Activated naive CD4-positive, alpha-beta T cell treated with anti-CD3 and anti-CD28 coated beads, Interleukin-2, amount 10 ng/mL, durations not matched to agents 7 days and 5 days (primary cell): ENCODE results near the gene GABRP.

Source experiments
- CTCF ChIA-PET: fragments of 350-600 bp; sonication (Branson Sonifier 250); formaldehyde crosslinking; loops from one replicate; lab custom pipeline; 2021; ENCODE audit warnings: antibody characterized with exemption; lab: Charles Lee
- DNase-seq: peaks from one replicate; pipeline ENCODE4 v3.0.0-alpha.2; 2020
- H3K27ac Mint-ChIP-seq: one replicate; pipeline ENCODE4 v1.8.0; 2021; ENCODE audit warnings: mild to moderate bottlenecking, moderate library complexity, mixed read lengths
- H3K27me3 Mint-ChIP-seq: one replicate; pipeline ENCODE4 v1.8.0; 2021; ENCODE audit warnings: mild to moderate bottlenecking, mixed read lengths
- H3K36me3 Mint-ChIP-seq: one replicate; pipeline ENCODE4 v1.8.0; 2021; ENCODE audit warnings: mixed read lengths
- H3K4me1 Mint-ChIP-seq: one replicate; pipeline ENCODE4 v1.8.0; 2021; ENCODE audit warnings: mixed read lengths
- H3K4me3 Mint-ChIP-seq: one replicate; pipeline ENCODE4 v1.8.0; 2021; ENCODE audit warnings: mild to moderate bottlenecking, moderate library complexity, mixed read lengths
- H3K9me3 Mint-ChIP-seq: one replicate; pipeline ENCODE4 v1.8.0; 2021; ENCODE audit warnings: mixed read lengths

GABRP gene, protein sequence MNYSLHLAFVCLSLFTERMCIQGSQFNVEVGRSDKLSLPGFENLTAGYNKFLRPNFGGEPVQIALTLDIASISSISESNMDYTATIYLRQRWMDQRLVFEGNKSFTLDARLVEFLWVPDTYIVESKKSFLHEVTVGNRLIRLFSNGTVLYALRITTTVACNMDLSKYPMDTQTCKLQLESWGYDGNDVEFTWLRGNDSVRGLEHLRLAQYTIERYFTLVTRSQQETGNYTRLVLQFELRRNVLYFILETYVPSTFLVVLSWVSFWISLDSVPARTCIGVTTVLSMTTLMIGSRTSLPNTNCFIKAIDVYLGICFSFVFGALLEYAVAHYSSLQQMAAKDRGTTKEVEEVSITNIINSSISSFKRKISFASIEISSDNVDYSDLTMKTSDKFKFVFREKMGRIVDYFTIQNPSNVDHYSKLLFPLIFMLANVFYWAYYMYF

DNA sequence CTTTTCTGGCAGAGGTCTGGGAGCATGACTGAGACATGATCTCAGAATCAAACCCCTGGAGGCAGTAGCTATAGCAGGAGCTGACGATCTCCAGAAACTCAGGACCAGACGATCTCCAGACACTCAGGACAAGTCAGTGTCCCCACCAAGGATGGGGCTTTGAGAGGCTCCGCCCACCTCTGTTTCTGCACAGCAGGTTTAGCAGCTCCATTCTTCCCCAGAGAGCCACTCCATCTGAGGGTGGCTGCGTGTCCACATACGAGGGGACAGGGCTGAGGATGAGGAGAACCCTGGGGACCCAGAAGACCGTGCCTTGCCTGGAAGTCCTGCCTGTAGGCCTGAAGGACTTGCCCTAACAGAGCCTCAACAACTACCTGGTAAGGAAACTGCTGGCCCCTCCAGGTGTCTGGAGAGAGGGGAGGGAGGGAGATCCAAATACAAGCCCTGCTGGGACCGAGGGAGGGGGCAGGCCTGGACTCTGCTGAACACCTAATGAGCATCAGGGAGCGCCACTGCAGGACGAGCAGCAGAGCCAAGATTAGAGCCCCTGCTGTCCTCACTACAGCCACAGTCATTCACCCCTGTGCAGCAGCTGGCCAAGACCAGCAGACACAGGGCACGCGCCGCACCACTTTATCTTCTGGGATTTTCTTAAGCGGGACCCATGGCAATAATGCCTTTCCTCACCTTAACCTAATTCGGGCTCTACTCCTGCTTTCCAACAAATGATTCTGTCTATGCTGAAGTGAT, at the start of gene GABRP:
Gene GABRP, plus strand, starts transcription at position 228 of the 750 bp plus-strand sequence. CDS start 4,891 bp downstream, outside the sequence.
- Mint-ChIP-seq H3K4me3 (no peak within 1 kb of the TSS), H3K27me3 (no peaks in the 10 kb centered on the region), H3K4me1 (no peaks in the 10 kb centered on the region), H3K27ac (no peak within 1 kb of the TSS), H3K9me3 (no peaks in the 10 kb centered on the region), H3K36me3 (no peaks in the 10 kb centered on the region)
- CTCF ChIA-PET, result no interaction called here
- no peak for DNase-seq

- DNase-seq, result no peak
- Mint-ChIP-seq H3K9me3 (peaks cover 5% of the 10 kb centered on the region), H3K27me3 (peaks cover 5% of the 10 kb centered on the region), H3K4me3 (no peak overlapping the region), H3K4me1 (no peaks in the 10 kb centered on the region), H3K36me3 (no peaks in the 10 kb centered on the region), H3K27ac (no peak overlapping the region)
- CTCF ChIA-PET, result no interaction called here
These were observed 46.6 kb upstream of the GABRP start for GRCh38 chr5:170736966-170737365.

- Mint-ChIP-seq H3K27ac (no peak overlapping the region), H3K36me3 (no peaks in the 10 kb centered on the region), H3K4me3 (no peak overlapping the region), H3K4me1 (no peaks in the 10 kb centered on the region), H3K27me3 (peaks cover 7% of the 10 kb centered on the region), H3K9me3 (peaks cover 5% of the 10 kb centered on the region)
- CTCF ChIA-PET, result no interaction called here
- DNase-seq, result no peak
These were observed 45.9 kb upstream of the GABRP start for GRCh38 chr5:170737591-170737990.

GRCh38 chr5:170738840-170739239, 44.7 kb upstream of the GABRP start:
- no peaks in the 10 kb centered on the region for H3K36me3 Mint-ChIP-seq
- CTCF ChIA-PET, result no interaction called here
- H3K4me1 Mint-ChIP-seq, result no peaks in the 10 kb centered on the region
- peaks cover 5% of the 10 kb centered on the region for H3K9me3 Mint-ChIP-seq
- DNase-seq, result no peak
- no peak overlapping the region for H3K4me3 Mint-ChIP-seq
- H3K27me3 Mint-ChIP-seq, result peaks cover 15% of the 10 kb centered on the region
- no peak overlapping the region for H3K27ac Mint-ChIP-seq

GRCh38 chr5:170739446-170739845, 44.1 kb upstream of the GABRP start:
- peaks cover 3% of the 10 kb centered on the region for H3K4me1 Mint-ChIP-seq
- H3K4me3 Mint-ChIP-seq, result no peak overlapping the region
- peaks cover 5% of the 10 kb centered on the region for H3K9me3 Mint-ChIP-seq
- H3K27ac Mint-ChIP-seq, result no peak overlapping the region
- CTCF ChIA-PET, result no interaction called here
- H3K36me3 Mint-ChIP-seq, result no peaks in the 10 kb centered on the region
- H3K27me3 Mint-ChIP-seq, result peaks cover 21% of the 10 kb centered on the region
- no peak for DNase-seq

- DNase-seq, result no peak
- Mint-ChIP-seq H3K36me3 (no peaks in the 10 kb centered on the region), H3K4me1 (peaks cover 3% of the 10 kb centered on the region), H3K27me3 (peaks cover 33% of the 10 kb centered on the region), H3K9me3 (peaks cover 3% of the 10 kb centered on the region), H3K4me3 (no peak overlapping the region), H3K27ac (no peak overlapping the region)
- CTCF ChIA-PET, result interaction anchor here (0.7 to 0.8 kb wide), 2 partner anchors 102 to 140 kb away, joined by 3 read pairs; no protein-coding TSS in a partner anchor
These were observed 42.8 kb upstream of the GABRP start for GRCh38 chr5:170740551-170741205.

DNA sequence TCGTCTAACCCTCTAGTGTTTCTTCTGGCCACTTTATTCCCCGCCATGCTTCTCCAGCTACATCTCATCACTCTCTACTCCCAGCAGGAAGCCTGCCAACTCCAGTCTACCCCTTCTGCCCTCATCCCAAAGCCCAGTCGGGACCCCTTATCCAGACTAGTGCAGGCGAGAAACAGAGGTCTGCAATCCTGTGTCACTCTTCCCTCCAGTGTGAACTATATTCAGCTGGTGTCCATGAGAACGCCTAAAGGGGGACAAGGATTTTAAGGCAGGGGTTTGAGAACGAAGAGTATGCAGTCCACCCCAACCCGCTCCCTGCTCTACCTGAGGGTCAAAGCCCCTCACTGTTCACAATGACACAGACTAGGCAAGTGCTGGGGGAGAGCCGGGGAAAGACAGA, 41.7 kb upstream of the GABRP start:
- no peaks in the 10 kb centered on the region for H3K9me3 Mint-ChIP-seq
- CTCF ChIA-PET, result interaction anchor here (1.0 to 5.1 kb wide), 2 partner anchors 8 to 49 kb away, joined by 3 to 22 read pairs; no protein-coding TSS in a partner anchor

GRCh38 chr5:170743876-170744212, 39.7 kb upstream of the GABRP start:
- Mint-ChIP-seq H3K27ac (no peak overlapping the region), H3K4me3 (no peak overlapping the region), H3K27me3 (peaks cover 57% of the 10 kb centered on the region), H3K36me3 (no peaks in the 10 kb centered on the region), H3K4me1 (peaks cover 3% of the 10 kb centered on the region), H3K9me3 (no peaks in the 10 kb centered on the region)
- CTCF ChIA-PET, result interaction anchor here (0.7 to 5.1 kb wide), 3 partner anchors 34 to 517 kb away, joined by 3 to 22 read pairs (median 4); no protein-coding TSS in a partner anchor
- no peak for DNase-seq

More for the DNA sequence above, 41.7 kb upstream of the GABRP start:
- no peak for DNase-seq
- Mint-ChIP-seq H3K36me3 (no peaks in the 10 kb centered on the region), H3K4me3 (no peak overlapping the region), H3K4me1 (peaks cover 3% of the 10 kb centered on the region), H3K27me3 (peaks cover 44% of the 10 kb centered on the region), H3K27ac (no peak overlapping the region)

- Mint-ChIP-seq H3K36me3 (no peaks in the 10 kb centered on the region), H3K4me1 (peaks cover 3% of the 10 kb centered on the region), H3K27ac (no peak overlapping the region), H3K4me3 (no peak overlapping the region), H3K27me3 (peaks cover 64% of the 10 kb centered on the region), H3K9me3 (no peaks in the 10 kb centered on the region)
- CTCF ChIA-PET, result interaction anchor here (1.4 to 5.1 kb wide), 3 partner anchors 46 to 150 kb away, joined by 4 to 22 read pairs (median 4); no protein-coding TSS in a partner anchor
- DNase-seq, result no peak
These were observed 37.9 kb upstream of the GABRP start for GRCh38 chr5:170745481-170746071.

DNA sequence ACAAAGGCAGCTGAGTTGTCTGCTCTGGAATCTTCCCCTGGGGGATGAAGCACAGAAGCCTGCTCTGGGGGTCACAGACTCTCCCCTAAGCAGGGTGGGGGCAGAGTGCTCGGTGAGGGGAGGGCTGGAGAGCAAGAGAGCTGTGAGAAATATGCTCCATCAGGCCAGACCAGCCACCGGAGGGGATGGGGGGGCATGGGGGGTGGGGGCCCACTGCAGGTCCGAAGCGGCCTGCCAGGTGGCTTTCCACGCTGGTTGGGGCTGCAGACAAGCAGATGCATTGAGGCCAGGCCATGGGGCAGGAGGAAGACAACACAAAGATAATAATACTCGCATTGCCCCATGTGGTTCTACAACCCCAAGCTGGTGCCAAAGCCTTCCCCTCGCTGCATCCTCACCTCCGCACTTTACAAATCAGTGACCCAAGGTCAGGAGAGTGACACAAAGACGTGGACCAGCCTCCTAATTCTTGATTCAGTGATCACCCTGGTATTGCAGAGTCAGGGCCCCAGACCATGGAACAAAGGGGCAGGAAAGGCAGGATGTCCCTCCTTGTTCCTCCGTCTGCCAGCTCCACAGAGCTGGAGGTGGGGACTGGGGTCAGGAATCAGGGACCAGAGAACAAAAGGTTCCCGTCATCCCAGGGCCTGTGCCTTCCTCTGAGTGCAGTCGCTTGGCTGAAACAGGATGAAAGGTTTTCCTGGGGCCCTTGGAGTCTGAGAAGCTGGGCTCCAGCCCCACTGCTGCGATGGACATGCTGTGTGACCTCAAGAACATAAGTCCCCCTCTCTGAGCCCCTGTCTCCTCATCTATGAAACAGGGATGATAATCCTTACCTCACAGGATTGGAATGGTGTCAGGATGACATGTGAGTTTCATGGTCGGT, 37.2 kb upstream of the GABRP start:
- Mint-ChIP-seq H3K4me1 (peaks cover 3% of the 10 kb centered on the region), H3K27me3 (peaks cover 64% of the 10 kb centered on the region), H3K4me3 (no peak overlapping the region), H3K27ac (no peak overlapping the region), H3K36me3 (no peaks in the 10 kb centered on the region), H3K9me3 (no peaks in the 10 kb centered on the region)
- DNase-seq, result no peak
- CTCF ChIA-PET, result interaction anchor here (1.5 to 5.1 kb wide), 2 partner anchors 45 to 149 kb away, joined by 4 to 22 read pairs; no protein-coding TSS in a partner anchor

DNA sequence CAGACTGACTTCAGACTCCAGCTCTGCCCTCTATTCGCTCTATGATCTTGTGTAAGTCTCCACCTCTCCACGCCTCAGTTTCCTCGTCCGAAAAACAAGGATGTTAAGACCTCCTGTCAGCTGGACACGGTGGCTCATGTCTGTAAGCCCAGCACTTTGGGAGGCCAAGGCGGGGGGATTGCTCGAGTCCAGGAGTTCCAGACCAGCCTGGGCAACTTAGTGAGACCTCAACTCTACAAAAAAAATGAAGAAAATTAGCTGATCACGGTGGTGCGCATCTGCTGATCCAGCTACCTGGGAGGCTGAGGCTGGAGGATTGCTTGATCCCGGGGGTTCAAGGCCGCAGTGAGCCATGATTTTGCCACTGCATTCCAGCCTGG, 36.6 kb upstream of the GABRP start:
- no peaks in the 10 kb centered on the region for H3K9me3 Mint-ChIP-seq
- CTCF ChIA-PET, result interaction anchor here (5.1 kb wide), 1 partner anchor 44 kb away, joined by 22 read pairs; no protein-coding TSS in a partner anchor
- no peaks in the 10 kb centered on the region for H3K36me3 Mint-ChIP-seq
- no peak overlapping the region for H3K27ac Mint-ChIP-seq
- peaks cover 59% of the 10 kb centered on the region for H3K27me3 Mint-ChIP-seq
- H3K4me1 Mint-ChIP-seq, result peaks cover 3% of the 10 kb centered on the region
- no peak for DNase-seq
- no peak overlapping the region for H3K4me3 Mint-ChIP-seq

GRCh38 chr5:170747357-170747756, 36.2 kb upstream of the GABRP start:
- no peaks in the 10 kb centered on the region for H3K36me3 Mint-ChIP-seq
- H3K4me3 Mint-ChIP-seq, result no peak overlapping the region
- DNase-seq, result no peak
- CTCF ChIA-PET, result no interaction called here
- H3K9me3 Mint-ChIP-seq, result no peaks in the 10 kb centered on the region
- H3K27me3 Mint-ChIP-seq, result peaks cover 57% of the 10 kb centered on the region
- H3K27ac Mint-ChIP-seq, result no peak overlapping the region
- H3K4me1 Mint-ChIP-seq, result peaks cover 3% of the 10 kb centered on the region

- Mint-ChIP-seq H3K27ac (no peak overlapping the region), H3K9me3 (no peaks in the 10 kb centered on the region), H3K4me3 (no peak overlapping the region), H3K27me3 (peaks cover 61% of the 10 kb centered on the region), H3K36me3 (no peaks in the 10 kb centered on the region), H3K4me1 (peaks cover 3% of the 10 kb centered on the region)
- DNase-seq, result no peak
- CTCF ChIA-PET, result no interaction called here
These were observed 35.7 kb upstream of the GABRP start for GRCh38 chr5:170747851-170748250.
